HG03066 (cell line): ENCODE data around the gene JAZF1.

Experiments used
- ATAC-seq: cut with Tn5 transposase; IDR thresholded peaks from one replicate; pipeline ENCODE4 v1.9.1; 2021; ENCODE audit warnings: low read depth; ENCODE audit not compliant: unreplicated experiment

Gene JAZF1

DNA sequence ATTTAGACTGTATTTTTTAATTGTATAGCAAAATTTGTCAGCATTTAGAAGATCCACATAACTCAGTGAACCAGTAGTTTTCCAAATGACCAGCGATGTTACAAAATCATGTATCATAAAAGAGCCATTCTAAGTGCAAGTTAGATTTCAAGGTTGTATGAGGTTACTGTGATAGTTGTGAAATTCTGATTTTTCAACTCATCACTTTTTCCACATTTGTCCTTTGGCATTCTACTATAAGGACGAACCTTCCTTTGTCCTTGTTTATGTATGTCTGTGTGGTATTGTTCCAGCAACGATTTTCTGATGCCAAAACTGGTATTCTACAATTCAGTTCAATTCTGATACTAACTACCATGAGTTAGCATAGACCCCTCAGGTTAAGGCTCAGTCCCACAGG, 376.5 kb downstream of the JAZF1 start:
- ATAC-seq: no peak

DNA sequence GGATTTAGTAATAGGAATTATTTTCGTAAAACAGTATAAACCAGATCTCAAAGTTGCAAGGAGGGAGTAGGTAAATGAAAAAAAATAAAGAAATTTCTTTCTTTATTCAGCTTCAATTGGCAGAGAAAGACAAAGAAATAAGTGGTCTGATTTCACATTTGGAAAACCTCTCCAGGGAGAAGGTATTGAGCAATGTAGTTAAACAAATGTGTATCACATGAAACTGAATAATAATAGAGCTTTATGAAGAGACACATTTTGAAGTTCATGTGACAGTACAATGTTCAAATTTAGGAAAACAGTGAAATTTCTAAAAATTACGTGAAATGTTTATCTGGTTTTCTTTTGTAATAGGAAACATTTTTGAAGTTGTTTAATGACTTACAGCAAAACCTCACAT, 377.6 kb downstream of the JAZF1 start:
- ATAC-seq: no peak

DNA sequence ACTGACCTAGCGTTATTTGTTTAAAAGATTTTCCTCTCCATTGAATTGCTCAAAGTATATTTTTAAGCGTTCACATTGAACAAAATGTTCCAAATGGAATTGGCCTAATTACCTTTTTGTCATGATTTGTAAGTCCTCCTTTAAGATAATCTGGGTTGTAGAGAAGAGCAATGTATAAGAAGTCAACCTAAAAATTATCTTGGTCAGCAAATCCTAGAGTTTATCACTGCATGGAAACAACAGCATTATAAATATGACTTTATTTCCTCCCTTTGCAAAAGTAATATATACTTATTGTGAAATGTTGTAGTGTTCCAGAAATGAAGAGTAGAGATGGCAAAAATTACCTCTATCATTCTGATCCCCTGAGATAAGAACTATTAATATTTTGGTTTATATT, 381.4 kb downstream of the JAZF1 start:
- ATAC-seq: no peak

DNA sequence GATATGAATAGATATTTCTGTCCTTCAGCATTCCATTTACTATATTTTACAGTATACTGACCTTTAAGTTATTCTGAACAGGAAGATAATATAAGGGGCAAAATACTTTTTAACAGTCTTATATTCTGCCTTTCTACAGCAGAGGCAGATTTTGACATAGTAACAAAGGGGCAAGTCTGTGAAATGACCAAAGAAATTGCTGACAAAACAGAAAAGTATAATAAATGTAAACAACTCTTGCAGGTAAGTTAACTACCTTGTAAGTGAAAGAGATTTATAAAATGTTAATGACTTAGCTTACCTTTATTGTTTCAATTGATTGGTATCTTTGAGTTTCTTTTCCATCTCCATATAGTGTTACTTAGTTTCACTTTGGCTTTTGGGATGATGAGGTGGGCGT, 384.6 kb downstream of the JAZF1 start:
- ATAC-seq: no peak

DNA sequence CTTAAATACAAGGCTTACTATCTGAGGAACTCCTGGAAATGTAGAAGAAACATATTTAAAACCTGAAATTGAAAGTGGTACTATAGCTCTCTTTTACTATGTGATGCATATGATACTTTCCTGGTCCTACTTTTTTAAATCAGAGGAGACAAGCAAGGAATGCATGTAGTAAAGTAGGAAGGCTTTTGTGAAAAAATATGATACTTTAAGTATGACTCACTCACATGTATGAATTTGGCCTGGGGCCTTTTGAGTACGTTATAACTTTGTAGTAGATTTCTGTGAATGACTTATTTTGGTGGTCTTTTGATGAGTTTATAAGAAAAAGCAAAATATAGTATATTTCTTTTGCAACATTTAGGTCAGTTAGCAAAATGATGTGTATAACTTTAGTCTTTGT, 386.8 kb downstream of the JAZF1 start:
- no peak for ATAC-seq

DNA sequence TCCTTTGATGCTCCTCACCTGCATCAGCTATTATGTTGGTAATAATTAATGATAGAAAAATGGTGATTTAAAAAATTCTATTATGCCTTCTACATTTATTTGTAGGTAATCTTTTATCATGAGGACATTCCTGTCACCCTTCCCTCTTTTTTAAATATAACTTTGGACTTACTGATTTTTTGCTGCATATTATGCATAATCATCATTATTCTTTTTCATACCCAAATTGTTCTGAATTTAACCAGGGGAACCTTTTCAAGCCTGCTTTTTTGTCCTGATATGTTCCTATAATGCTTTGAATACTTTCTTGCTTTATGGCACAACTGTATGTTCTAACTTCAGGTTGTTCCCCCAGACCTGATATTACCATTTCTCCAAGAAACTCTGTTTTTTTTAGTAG, 392.2 kb downstream of the JAZF1 start:
- ATAC-seq: no peak

DNA sequence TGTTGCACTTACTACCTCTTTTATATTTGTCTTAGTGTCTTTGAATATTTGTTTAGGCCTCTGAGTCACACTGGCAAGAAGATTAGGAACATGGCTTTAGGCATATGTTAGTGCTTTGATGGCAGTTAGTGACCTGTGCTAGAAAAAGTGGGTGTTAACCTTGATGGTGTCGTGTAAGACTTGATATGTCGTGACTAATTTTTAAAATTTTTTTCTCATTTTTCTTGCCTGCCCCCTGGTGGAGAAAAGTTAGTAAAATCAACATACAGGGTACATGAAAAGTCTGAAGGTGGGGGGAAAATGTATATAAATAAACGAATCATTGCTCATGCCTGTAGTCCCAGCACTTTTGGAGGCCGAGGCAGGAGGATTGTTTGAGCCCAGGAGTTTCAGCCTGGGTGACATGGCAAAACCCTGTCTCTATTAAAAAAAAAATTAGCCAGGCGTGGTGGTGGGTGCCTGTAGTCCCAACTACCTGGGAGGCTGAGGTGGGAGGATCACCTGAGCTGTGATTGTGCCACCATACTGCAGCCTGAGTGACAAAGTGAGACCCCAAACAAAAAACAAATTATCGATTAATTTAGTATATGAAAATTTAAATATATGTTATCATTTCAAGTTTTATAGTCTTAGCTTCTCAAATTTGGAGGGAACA, 396.1 kb downstream of the JAZF1 start:
- ATAC-seq: no peak

DNA sequence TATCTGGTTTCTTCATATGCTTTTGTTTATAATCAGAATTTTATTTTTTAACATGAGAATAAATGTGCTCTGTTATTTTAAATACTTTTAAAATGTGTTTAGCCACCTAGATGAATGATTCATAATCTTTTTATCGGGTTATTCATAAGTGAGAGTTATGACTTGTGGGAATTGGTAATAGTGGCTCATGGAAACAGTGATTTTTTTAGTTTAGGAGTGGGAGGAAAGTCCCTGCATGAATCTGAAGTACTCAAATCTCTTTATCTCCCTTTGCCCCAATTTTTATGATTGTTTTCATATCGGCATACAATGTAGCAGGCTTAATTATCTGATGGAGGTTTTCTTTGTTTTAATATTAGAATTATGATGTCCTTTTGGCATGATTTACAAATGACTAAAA, 397.7 kb downstream of the JAZF1 start:
- no peak for ATAC-seq

DNA sequence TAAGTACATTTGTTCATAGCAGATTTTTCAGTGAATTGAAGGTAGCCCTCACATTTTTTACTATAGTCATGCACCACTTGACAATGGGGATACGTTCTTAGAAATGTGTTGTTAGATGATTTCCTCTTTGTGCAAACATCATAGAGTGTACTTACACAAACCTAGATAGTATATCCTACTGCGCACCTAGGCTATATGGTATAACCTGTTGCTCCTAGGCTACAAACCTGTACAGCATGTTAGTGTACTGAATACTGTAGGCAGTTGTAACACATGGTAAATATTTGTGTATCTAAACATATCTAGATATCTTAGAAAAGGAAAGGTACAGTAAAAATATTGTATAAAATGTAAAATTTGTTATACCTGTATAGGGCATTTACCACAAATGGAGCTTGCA, 399.4 kb downstream of the JAZF1 start:
- ATAC-seq: no peak
